ENCODE data around the gene E2F6.

DNA sequence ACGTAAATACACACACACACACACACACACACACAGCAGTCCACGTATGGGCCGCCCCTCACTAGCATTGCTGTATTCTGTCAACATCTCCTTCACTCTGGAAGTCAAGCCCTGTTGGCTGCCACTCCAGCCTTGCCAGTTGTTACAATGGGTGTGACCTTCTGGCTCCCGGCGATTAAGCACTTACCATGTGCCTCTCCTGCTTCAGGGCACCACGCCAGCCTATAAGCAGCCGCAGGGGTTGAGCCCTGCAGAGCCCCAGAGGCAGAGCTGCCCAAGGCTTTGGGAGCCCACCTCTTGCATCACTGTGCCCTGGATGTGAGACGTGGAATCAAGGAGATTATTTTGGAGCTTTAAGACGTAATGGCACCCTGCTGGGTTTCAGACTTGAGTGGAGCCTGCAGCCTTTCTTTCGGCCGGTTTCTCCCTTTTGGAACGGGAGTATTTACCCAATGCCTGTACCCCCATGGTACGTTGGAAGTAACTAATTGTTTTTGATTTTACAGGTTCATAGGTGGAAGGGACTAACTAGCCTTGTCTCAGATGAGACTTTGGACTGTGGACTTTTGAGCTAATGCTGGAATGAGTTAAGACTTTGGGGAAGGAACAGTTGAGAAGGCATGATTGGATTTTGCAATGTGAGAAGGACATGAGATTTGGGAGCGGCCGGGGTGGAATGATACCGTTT is 67.1 kb downstream of the E2F6 start:
- TF ChIP-seq CTCF (IDR thresholded peaks at IDR 0.05; ENCODE audit: poor library complexity): no peak
- TF ChIP-seq EZH2phosphoT487 (IDR thresholded peaks at IDR 0.05; ENCODE audit: low read depth, severe bottlenecking, unreplicated experiment): no peak
